GM12878 (cell line): ENCODE measurements around the gene DDX39A. TPM values are rescaled to one million over a fixed set of nuclear protein-coding genes. Genes with fewer than 3 reads are reported as not detected.
A peak's percentile ranks its signal among the peaks of the same experiment; 100 is the strongest.

Experiments
- BHLHE40 ChIP-seq, 2 experiments: fragments of 450-650 bp in 1 of 2; IDR thresholded peaks; 2 replicates each; pipeline ENCODE4 v1.6.1; 2011 to 2017; ENCODE audit warnings: low read depth in 2 of 2, borderline replicate concordance in 1 of 2, improper control_type of control experiment in 1 of 2, low read length in 1 of 2, mild to moderate bottlenecking in 1 of 2
- IKZF1 ChIP-seq: fragments of 450-650 bp; conservative IDR thresholded peaks from 2 replicates; pipeline ENCODE4 v1.6.1; 2017; ENCODE audit warnings: antibody characterized with exemption, mild to moderate bottlenecking
- MXI1 ChIP-seq: fragments of 150-350 bp; IDR thresholded peaks from 2 replicates; pipeline ENCODE4 v1.6.1; 2011; ENCODE audit warnings: low read depth, mild to moderate bottlenecking, inconsistent platforms, low read length, improper control_type of control experiment
- RUNX3 ChIP-seq: IDR thresholded peaks from 2 replicates; pipeline ENCODE4 v1.6.1; 2012; ENCODE audit warnings: low read length, inconsistent platforms
- SPI1 ChIP-seq: IDR thresholded peaks from 2 replicates; pipeline ENCODE4 v1.6.1; 2011; ENCODE audit warnings: low read depth, mild to moderate bottlenecking, low read length, moderate library complexity, borderline replicate concordance; ENCODE audit not compliant: insufficient read depth
- TCF3 ChIP-seq: IDR thresholded peaks from 2 replicates; pipeline ENCODE4 v1.6.1; 2012; ENCODE audit warnings: low read depth, mild to moderate bottlenecking, low read length, borderline replicate concordance; ENCODE audit not compliant: insufficient read depth
- polyA plus RNA-seq, 11 experiments: library from polyadenylated mRNA; depleted of rRNA in 4 of 11; unstranded in 6 of 11; stranded (reverse) in 5 of 11; fragments of >200 nt; fragmentation: Nextera tagmentation in 4 of 11; fragmentation: Illumina TruSeq in 1 of 11; extraction: Ambion mirVana in 4 of 11; extraction: Trizol in 1 of 11; gene quantifications; 1 replicate in 1 of 11; 2 replicates in 10 of 11; pipeline versions ENCODE4 v1.2.1 to v1.2.3, GENCODE V29; 2011 to 2016; ENCODE audit warnings: inconsistent platforms in 2 of 11, missing spikeins in 2 of 11, low read depth in 1 of 11
- total RNA-seq, 4 experiments: library from RNA; depleted of rRNA in 3 of 4; stranded (reverse); fragments of >200 nt in 3 of 4; fragmentation: Illumina TruSeq in 1 of 4; extraction: Trizol in 1 of 4; gene quantifications; 2 replicates each; pipeline versions ENCODE4 v1.2.1 to v1.2.3, GENCODE V29; 2013 to 2021
- TF ChIP-seq, protein P1 (sequence below): fragments of 450-650 bp; IDR thresholded peaks from 2 replicates; pipeline ENCODE4 v1.6.1; 2016; ENCODE audit warnings: mild to moderate bottlenecking, moderate library complexity, borderline replicate concordance
- TF ChIP-seq, protein P2 (sequence below): IDR thresholded peaks from 2 replicates; pipeline ENCODE4 v1.6.1; 2011; ENCODE audit warnings: borderline replicate concordance, low read depth, mild to moderate bottlenecking, moderate library complexity, mixed read lengths, low read length; ENCODE audit not compliant: insufficient read depth; ENCODE audit errors: extremely low read length

The DDX39A gene
- total and polyA plus RNA-seq, 10 of the 15 experiments (the other 5 are each of a cell fraction or from before 2014, with no cell fraction given): 113 to 378 (median 224) TPM

DNA sequence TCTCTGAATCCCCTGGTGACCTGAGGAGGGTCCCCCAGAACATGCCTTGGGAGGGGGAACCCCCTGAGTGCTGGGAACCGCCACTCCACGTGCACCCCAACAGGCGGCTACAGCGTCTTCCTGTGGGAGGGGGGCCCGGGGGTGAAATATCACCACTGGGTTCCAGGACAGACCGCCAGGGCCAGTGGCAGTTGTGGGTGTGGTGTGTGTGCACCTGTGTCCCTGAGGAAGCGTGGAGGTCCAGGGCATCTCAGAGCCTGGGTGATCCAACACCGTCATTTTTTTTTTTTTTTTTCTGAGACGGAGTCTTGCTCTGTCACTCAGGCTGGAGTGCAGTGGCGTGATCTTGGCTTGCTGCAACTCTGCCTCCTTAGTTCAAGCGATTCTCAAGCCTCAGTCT, 33.6 kb downstream of the DDX39A start (continued):
- TF ChIP-seq, protein P1, sequence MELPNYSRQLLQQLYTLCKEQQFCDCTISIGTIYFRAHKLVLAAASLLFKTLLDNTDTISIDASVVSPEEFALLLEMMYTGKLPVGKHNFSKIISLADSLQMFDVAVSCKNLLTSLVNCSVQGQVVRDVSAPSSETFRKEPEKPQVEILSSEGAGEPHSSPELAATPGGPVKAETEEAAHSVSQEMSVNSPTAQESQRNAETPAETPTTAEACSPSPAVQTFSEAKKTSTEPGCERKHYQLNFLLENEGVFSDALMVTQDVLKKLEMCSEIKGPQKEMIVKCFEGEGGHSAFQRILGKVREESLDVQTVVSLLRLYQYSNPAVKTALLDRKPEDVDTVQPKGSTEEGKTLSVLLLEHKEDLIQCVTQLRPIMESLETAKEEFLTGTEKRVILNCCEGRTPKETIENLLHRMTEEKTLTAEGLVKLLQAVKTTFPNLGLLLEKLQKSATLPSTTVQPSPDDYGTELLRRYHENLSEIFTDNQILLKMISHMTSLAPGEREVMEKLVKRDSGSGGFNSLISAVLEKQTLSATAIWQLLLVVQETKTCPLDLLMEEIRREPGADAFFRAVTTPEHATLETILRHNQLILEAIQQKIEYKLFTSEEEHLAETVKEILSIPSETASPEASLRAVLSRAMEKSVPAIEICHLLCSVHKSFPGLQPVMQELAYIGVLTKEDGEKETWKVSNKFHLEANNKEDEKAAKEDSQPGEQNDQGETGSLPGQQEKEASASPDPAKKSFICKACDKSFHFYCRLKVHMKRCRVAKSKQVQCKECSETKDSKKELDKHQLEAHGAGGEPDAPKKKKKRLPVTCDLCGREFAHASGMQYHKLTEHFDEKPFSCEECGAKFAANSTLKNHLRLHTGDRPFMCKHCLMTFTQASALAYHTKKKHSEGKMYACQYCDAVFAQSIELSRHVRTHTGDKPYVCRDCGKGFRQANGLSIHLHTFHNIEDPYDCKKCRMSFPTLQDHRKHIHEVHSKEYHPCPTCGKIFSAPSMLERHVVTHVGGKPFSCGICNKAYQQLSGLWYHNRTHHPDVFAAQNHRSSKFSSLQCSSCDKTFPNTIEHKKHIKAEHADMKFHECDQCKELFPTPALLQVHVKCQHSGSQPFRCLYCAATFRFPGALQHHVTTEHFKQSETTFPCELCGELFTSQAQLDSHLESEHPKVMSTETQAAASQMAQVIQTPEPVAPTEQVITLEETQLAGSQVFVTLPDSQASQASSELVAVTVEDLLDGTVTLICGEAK: no peak
- TF ChIP-seq BHLHE40 (IDR thresholded peaks at IDR 0.05; ENCODE audit: borderline replicate concordance in 1 of 2, low read depth in 2 of 2, low read length in 1 of 2) (peak; percentile 88 to 93), TCF3 (0 out of 2 replicates have a peak, but pooled peaks have one; percentile 47), IKZF1 (peak; percentile 53; the same call in 1 of the 2 replicates), SPI1 (0 out of 2 replicates have a peak, but pooled peaks have one; percentile 11), MXI1 (peak; percentile 72), RUNX3 (peak; percentile 58)
- TF ChIP-seq, protein P2, sequence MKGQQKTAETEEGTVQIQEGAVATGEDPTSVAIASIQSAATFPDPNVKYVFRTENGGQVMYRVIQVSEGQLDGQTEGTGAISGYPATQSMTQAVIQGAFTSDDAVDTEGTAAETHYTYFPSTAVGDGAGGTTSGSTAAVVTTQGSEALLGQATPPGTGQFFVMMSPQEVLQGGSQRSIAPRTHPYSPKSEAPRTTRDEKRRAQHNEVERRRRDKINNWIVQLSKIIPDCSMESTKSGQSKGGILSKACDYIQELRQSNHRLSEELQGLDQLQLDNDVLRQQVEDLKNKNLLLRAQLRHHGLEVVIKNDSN: no peak
